H9 (cell line): ENCODE measurements around the gene MEG3. TPM values are rescaled to one million over a fixed set of nuclear protein-coding genes. Genes with fewer than 3 reads are reported as not detected.

Experiments
- DNase-seq: peaks from one replicate; pipeline ENCODE4 v3.0.0-alpha.2; 2017
- H2AFZ ChIP-seq: one replicate; pipeline ENCODE4 v1.6.1; 2013; ENCODE audit warnings: mild to moderate bottlenecking, low read length, control low read depth, moderate library complexity
- H2AK5ac ChIP-seq: 2 replicates; pipeline ENCODE4 v1.6.1; 2013; ENCODE audit warnings: low read length, control low read depth, mixed read lengths; ENCODE audit not compliant: insufficient read length
- H2BK120ac ChIP-seq: one replicate; pipeline ENCODE4 v1.6.1; 2013; ENCODE audit warnings: low read depth, mild to moderate bottlenecking, low read length, control low read depth, inconsistent platforms; ENCODE audit not compliant: poor library complexity, severe bottlenecking
- H2BK12ac ChIP-seq: 2 replicates; pipeline ENCODE4 v1.6.1; 2013; ENCODE audit warnings: low read length, control low read depth, mixed read lengths, low read depth; ENCODE audit not compliant: insufficient read length
- H2BK15ac ChIP-seq: 2 replicates; pipeline ENCODE4 v1.6.1; 2013; ENCODE audit warnings: low read depth, low read length, control low read depth
- H2BK20ac ChIP-seq: one replicate; pipeline ENCODE4 v1.6.1; 2013; ENCODE audit warnings: low read depth, mild to moderate bottlenecking, low read length, control low read depth, inconsistent platforms; ENCODE audit not compliant: poor library complexity, severe bottlenecking
- H2BK5ac ChIP-seq: 2 replicates; pipeline ENCODE4 v1.6.1; 2013; ENCODE audit warnings: low read length, control low read depth, mixed read lengths; ENCODE audit not compliant: insufficient read length
- H3K14ac ChIP-seq: 2 replicates; pipeline ENCODE4 v1.6.1; 2013; ENCODE audit warnings: low read length, control low read depth; ENCODE audit not compliant: insufficient read depth
- H3K18ac ChIP-seq: 2 replicates; pipeline ENCODE4 v1.6.1; 2013; ENCODE audit warnings: low read depth, mild to moderate bottlenecking, mixed read lengths, low read length, control low read depth; ENCODE audit not compliant: insufficient read length
- H3K23ac ChIP-seq: 2 replicates; pipeline ENCODE4 v1.6.1; 2013; ENCODE audit warnings: low read length, control low read depth, mixed read lengths, low read depth; ENCODE audit not compliant: insufficient read length
- H3K23me2 ChIP-seq: 2 replicates; pipeline ENCODE4 v1.6.1; 2013; ENCODE audit warnings: low read depth, mild to moderate bottlenecking, mixed read lengths, low read length, control low read depth; ENCODE audit not compliant: insufficient read length, poor library complexity, severe bottlenecking
- H3K27ac ChIP-seq: 2 replicates; pipeline ENCODE4 v1.5.1; 2013; ENCODE audit warnings: low read length, control low read depth, mixed read lengths, low read depth; ENCODE audit not compliant: insufficient read length
- H3K27me3 ChIP-seq: 2 replicates; pipeline ENCODE4 v1.6.1; 2013; ENCODE audit warnings: low read length, control low read depth, inconsistent platforms; ENCODE audit not compliant: insufficient read depth
- H3K4ac ChIP-seq: 2 replicates; pipeline ENCODE4 v1.6.1; 2013; ENCODE audit warnings: low read depth, mild to moderate bottlenecking, control low read depth, inconsistent platforms, low read length, moderate library complexity
- H3K4me1 ChIP-seq: 2 replicates; pipeline ENCODE4 v1.6.1; 2013; ENCODE audit warnings: low read length, control low read depth, inconsistent platforms; ENCODE audit not compliant: insufficient read depth
- H3K4me2 ChIP-seq: 2 replicates; pipeline ENCODE4 v1.6.1; 2013; ENCODE audit warnings: low read length, control low read depth, mixed read lengths; ENCODE audit not compliant: insufficient read length, insufficient read depth
- H3K56ac ChIP-seq: 2 replicates; pipeline ENCODE4 v1.6.1; 2013; ENCODE audit warnings: low read depth, mild to moderate bottlenecking, mixed read lengths, low read length, control low read depth; ENCODE audit not compliant: insufficient read length
- H3K79me1 ChIP-seq: 2 replicates; pipeline ENCODE4 v1.6.1; 2013; ENCODE audit warnings: low read depth, mild to moderate bottlenecking, moderate library complexity, low read length, control low read depth, inconsistent platforms; ENCODE audit not compliant: insufficient read depth, poor library complexity, severe bottlenecking
- H3K79me2 ChIP-seq: 2 replicates; pipeline ENCODE4 v1.6.1; 2013; ENCODE audit warnings: low read length, control low read depth, inconsistent platforms; ENCODE audit not compliant: insufficient read depth
- H3K9ac ChIP-seq: 2 replicates; pipeline ENCODE4 v1.6.1; 2013; ENCODE audit warnings: low read length, control low read depth, mixed read lengths; ENCODE audit not compliant: insufficient read length; ENCODE audit errors: extremely low read depth
- H3K9me3 ChIP-seq: one replicate; pipeline ENCODE4 v1.6.1; 2013; ENCODE audit warnings: low read depth, low read length, inconsistent platforms; ENCODE audit not compliant: control insufficient read depth
- H3T11ph ChIP-seq: one replicate; pipeline ENCODE4 v1.6.1; 2013; ENCODE audit warnings: mild to moderate bottlenecking, low read length, control low read depth, inconsistent platforms
- H4K20me1 ChIP-seq: one replicate; pipeline ENCODE4 v1.6.1; 2013; ENCODE audit not compliant: control insufficient read depth, insufficient read length, insufficient read depth
- H4K5ac ChIP-seq: 2 replicates; pipeline ENCODE4 v1.6.1; 2013; ENCODE audit warnings: low read depth, mild to moderate bottlenecking, mixed read lengths, low read length, control low read depth; ENCODE audit not compliant: insufficient read length
- H4K8ac ChIP-seq: replicated peaks from 2 replicates; pipeline ENCODE4 v1.6.1; 2013; ENCODE audit warnings: low read length, control low read depth, mixed read lengths, low read depth; ENCODE audit not compliant: insufficient read length
- H4K91ac ChIP-seq: 2 replicates; pipeline ENCODE4 v1.6.1; 2013; ENCODE audit warnings: low read depth, mild to moderate bottlenecking, moderate library complexity, mixed read lengths, low read length, control low read depth; ENCODE audit not compliant: insufficient read length
- H3K27ac Mint-ChIP-seq, 3 experiments: 2 replicates in 2 of 3; 3 replicates in 1 of 3; pipeline ENCODE4 v1.8.0; 2020 to 2021; ENCODE audit warnings: mixed read lengths in 3 of 3, mild to moderate bottlenecking in 1 of 3, moderate library complexity in 1 of 3
- H3K27me3 Mint-ChIP-seq: 2 replicates; pipeline ENCODE4 v1.8.0; 2021; ENCODE audit warnings: low read depth, mild to moderate bottlenecking, moderate library complexity, mixed read lengths
- H3K36me3 Mint-ChIP-seq, 3 experiments: 2 replicates in 2 of 3; 3 replicates in 1 of 3; pipeline ENCODE4 v1.8.0; 2020 to 2021; ENCODE audit warnings: low read depth in 3 of 3, mixed read lengths in 3 of 3; ENCODE audit not compliant: insufficient read depth in 1 of 3
- H3K4me1 Mint-ChIP-seq, 2 experiments: 2 replicates each; pipeline ENCODE4 v1.8.0; 2020; ENCODE audit warnings: mixed read lengths in 2 of 2
- H3K4me3 Mint-ChIP-seq, 2 experiments: 2 replicates in 1 of 2; 3 replicates in 1 of 2; pipeline ENCODE4 v1.8.0; 2020 to 2021; ENCODE audit warnings: mild to moderate bottlenecking in 2 of 2, mixed read lengths in 2 of 2, moderate library complexity in 1 of 2
- H3K9me3 Mint-ChIP-seq, 2 experiments: 2 replicates in 1 of 2; 3 replicates in 1 of 2; pipeline ENCODE4 v1.8.0; 2020; ENCODE audit warnings: mild to moderate bottlenecking in 2 of 2, mixed read lengths in 2 of 2, moderate library complexity in 1 of 2
- WGBS: extraction: QIAGEN DNeasy Blood & Tissue Kit; methylation state at CpG from one replicate; pipeline ENCODE4 v1.1.7; 2013; ENCODE audit warnings: missing lambda C conversion rate, low lambda C conversion rate, mixed read lengths; ENCODE audit not compliant: insufficient read length; ENCODE audit errors: extremely low coverage; 5-methylcytosine and 5-hydroxymethylcytosine counted together
- total RNA-seq: library from RNA; stranded (reverse); gene quantifications from 2 replicates; pipeline ENCODE4 v1.2.1, GENCODE V29; 2021
- TF ChIP-seq, protein P1 (sequence below): fragments of 200-600 bp; sonication (generic); conservative IDR thresholded peaks from 3 replicates; pipeline ENCODE4 v1.8.0; 2021; ENCODE audit warnings: antibody characterized with exemption, mild to moderate bottlenecking

Gene MEG3
- total RNA-seq, 1 experiment from 2014 or later, result 0.52 TPM

DNA sequence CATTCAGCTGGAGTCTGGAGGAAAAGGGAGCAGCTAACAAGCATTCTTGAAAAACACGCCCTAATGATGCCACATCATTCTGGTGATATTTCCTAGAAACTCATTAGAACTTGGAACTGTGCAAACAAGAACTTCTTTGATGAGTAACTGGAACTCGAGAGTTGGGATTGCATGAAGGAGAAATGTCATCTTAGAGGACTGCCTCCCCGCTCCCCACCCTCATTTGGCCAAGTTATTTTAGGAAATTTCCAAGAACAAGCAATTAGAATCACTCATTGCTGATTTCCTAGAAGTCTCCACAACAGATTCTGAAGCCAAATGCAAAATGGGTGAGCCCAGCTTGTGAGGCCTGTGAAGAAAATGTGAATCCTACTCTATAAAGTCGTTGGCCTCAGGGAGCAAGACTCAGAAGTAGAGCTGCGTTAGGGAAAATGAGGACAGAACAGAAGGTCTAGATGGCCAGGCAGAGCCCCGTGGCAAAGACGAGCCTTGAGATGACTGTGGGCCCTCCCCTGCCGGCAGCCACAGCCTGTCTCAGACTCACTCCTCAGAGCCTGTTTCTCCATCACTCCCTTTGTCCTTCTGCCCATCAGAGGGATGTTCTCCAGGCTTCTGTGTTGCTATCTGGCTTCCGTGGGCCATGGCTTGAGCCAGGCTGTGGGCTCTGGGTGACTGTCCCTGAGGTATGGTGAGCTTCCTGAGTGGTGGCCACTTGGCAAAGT, 39.2 kb downstream of the MEG3 start:
- no peak overlapping the region for H4K5ac ChIP-seq
- no peak overlapping the region for H3K14ac ChIP-seq
- H3K4me2 ChIP-seq, result no peak overlapping the region
- Mint-ChIP-seq H3K36me3 (no peaks in the 10 kb centered on the region; a peak in 1 of 7 replicates), H3K4me1 (no peaks in the 10 kb centered on the region), H3K27me3 (peaks cover 16% of the 10 kb centered on the region), H3K9me3 (no peaks in the 10 kb centered on the region; a peak in 1 of 5 replicates), H3K4me3 (no peak overlapping the region), H3K27ac (no peak overlapping the region)
- DNase-seq, result no peak
- H2AFZ ChIP-seq, result no peak overlapping the region
- H3T11ph ChIP-seq, result no peak overlapping the region
- no peaks in the 10 kb centered on the region for H3K79me2 ChIP-seq
- H2BK12ac ChIP-seq, result no peak overlapping the region
- H4K91ac ChIP-seq, result no peak overlapping the region
- WGBS, result no CpG with 5 or more reads among the region's 9 CpGs
- H2BK20ac ChIP-seq, result no peak overlapping the region
- H3K27ac ChIP-seq, result no peak overlapping the region
- no peaks in the 10 kb centered on the region for H4K20me1 ChIP-seq
- H3K56ac ChIP-seq, result no peak overlapping the region
- H3K9ac ChIP-seq, result no peak overlapping the region
- no peaks in the 10 kb centered on the region for H3K9me3 ChIP-seq
- H3K4me1 ChIP-seq, result no peaks in the 10 kb centered on the region
- TF ChIP-seq, protein P1, sequence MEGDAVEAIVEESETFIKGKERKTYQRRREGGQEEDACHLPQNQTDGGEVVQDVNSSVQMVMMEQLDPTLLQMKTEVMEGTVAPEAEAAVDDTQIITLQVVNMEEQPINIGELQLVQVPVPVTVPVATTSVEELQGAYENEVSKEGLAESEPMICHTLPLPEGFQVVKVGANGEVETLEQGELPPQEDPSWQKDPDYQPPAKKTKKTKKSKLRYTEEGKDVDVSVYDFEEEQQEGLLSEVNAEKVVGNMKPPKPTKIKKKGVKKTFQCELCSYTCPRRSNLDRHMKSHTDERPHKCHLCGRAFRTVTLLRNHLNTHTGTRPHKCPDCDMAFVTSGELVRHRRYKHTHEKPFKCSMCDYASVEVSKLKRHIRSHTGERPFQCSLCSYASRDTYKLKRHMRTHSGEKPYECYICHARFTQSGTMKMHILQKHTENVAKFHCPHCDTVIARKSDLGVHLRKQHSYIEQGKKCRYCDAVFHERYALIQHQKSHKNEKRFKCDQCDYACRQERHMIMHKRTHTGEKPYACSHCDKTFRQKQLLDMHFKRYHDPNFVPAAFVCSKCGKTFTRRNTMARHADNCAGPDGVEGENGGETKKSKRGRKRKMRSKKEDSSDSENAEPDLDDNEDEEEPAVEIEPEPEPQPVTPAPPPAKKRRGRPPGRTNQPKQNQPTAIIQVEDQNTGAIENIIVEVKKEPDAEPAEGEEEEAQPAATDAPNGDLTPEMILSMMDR, result no peak
- no peak overlapping the region for H2BK15ac ChIP-seq
- H3K23ac ChIP-seq, result no peak overlapping the region
- no peak overlapping the region for H2BK120ac ChIP-seq
- no peak overlapping the region for H4K8ac ChIP-seq
- H3K79me1 ChIP-seq, result no peaks in the 10 kb centered on the region
- H3K27me3 ChIP-seq, result no peaks in the 10 kb centered on the region
- no peak overlapping the region for H3K18ac ChIP-seq
- H3K4ac ChIP-seq, result no peak overlapping the region
- no peak overlapping the region for H2BK5ac ChIP-seq
- no peaks in the 10 kb centered on the region for H3K23me2 ChIP-seq
- H2AK5ac ChIP-seq, result no peak overlapping the region
